ENCODE results near the gene DENND5A. TPM values are rescaled to one million over a fixed set of nuclear protein-coding genes. Genes with fewer than 3 reads are reported as not detected.

The DENND5A gene
- total RNA-seq, 1 experiment from 2014 or later, result 136 TPM

DNA sequence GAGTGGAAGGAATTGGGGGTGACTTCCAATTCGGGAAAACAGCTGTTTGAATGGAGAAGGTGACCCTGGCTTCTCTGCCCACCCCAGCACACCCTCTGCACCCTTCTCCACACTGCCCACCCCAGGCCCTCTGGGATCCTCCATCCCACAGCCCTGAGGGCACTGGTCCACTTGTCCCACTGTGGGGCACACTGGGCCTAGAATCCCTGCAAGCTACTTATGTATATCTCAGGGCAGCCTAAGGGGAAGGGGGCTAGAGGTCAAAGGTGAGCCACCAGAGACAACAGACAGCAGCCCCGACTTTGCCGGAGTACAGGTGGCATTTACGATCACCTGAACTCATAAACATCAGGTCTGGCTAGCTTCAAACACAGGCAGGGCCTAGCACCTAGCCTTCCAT lies 173.1 kb downstream of the DENND5A start:
- Histone ChIP-seq H3K36me3 (ENCODE audit: control insufficient read depth, insufficient read depth, low read length) (no peaks in the 10 kb centered on the region), H3K27me3 (ENCODE audit: control insufficient read depth, insufficient read depth, low read length) (peaks cover 7% of the 10 kb centered on the region; the same call in 1 of the 2 replicates), H3K9me3 (ENCODE audit: control insufficient read depth, insufficient read depth, low read depth, low read length) (no peaks in the 10 kb centered on the region), H3K27ac (ENCODE audit: low read length) (no peak overlapping the region), H3K4me1 (ENCODE audit: control insufficient read depth, insufficient read depth, low read length) (peaks cover 11% of the 10 kb centered on the region; the same call in 1 of the 2 replicates), H3K4me3 (ENCODE audit: low read depth in 2 of 2, low read length in 2 of 2) (peak overlapping the region; percentile 23 to 34)
- no peak for ATAC-seq
- intact Hi-C loops (cut with micrococcal nuclease; ENCODE audit: unreplicated experiment) (no loop called here), in situ Hi-C loops (cut with HindIII; ENCODE audit: low pct_unique_long_range_greater_than_20kb, low sequenced_read_pairs) (no loop called here)
- no peak for DNase-seq (ENCODE audit: low read depth, low spot score)
- no TSS peak for BruUV-seq (replicated peaks)
- ChIA-PET POLR2A (no interaction called here), CTCF (interaction anchor here (1.3 to 2.9 kb wide), 2 partner anchors 38 to 46 kb away, joined by 5 to 18 read pairs; no protein-coding TSS in a partner anchor)
- no peak for TF ChIP-seq TCF7L2 (IDR thresholded peaks at IDR 0.05; ENCODE audit: low read depth, low read length)
- TF ChIP-seq, protein P1, sequence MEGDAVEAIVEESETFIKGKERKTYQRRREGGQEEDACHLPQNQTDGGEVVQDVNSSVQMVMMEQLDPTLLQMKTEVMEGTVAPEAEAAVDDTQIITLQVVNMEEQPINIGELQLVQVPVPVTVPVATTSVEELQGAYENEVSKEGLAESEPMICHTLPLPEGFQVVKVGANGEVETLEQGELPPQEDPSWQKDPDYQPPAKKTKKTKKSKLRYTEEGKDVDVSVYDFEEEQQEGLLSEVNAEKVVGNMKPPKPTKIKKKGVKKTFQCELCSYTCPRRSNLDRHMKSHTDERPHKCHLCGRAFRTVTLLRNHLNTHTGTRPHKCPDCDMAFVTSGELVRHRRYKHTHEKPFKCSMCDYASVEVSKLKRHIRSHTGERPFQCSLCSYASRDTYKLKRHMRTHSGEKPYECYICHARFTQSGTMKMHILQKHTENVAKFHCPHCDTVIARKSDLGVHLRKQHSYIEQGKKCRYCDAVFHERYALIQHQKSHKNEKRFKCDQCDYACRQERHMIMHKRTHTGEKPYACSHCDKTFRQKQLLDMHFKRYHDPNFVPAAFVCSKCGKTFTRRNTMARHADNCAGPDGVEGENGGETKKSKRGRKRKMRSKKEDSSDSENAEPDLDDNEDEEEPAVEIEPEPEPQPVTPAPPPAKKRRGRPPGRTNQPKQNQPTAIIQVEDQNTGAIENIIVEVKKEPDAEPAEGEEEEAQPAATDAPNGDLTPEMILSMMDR (IDR thresholded peaks at IDR 0.05), result no peak

DNA sequence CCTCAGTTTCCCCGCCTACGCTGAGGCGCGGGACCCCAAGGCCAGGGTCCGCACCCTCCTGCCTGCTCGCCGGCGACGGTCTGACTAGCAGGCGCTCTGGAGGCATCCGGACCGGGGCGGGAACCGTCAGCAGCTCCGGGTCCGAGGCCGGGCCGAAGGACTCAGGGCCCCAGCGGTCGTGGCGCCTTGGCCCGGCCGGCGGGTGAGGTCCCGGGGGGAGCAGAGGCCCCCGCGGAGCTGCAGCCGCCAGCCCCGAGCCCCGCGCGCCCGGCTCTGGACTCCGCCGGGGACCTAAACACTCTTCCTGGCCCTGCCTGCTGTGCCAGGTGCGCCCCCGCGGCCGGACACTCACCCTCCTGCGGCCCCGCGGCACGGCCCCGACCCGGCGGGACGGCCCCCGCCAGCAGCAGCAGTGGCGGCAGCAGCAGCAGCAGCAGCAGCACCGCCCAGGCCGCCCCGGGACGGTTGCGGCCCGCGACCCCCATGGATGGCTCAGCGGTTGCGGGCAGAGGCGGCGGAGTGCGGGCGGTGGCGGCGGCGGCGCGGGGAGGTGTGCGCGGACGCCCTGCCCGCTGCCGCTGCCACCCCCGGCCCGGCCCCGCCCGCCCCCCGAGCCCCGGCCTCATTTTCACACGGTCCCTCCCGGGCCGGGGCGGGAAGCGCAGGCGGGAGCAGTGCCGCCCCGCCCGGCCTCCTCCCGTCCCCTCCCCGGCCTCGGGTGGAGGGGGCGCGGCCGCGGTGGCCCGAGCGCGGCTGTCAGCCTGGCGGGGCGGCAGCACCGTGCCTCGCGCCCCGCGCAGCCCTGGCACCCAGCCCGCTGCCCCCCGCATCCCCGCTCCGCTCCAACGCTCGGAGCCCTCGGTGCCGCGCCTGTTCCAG lies 173.9 kb downstream of the DENND5A start, which contains the start of gene SCUBE2:
Gene SCUBE2, minus strand, starts transcription at position 556 of the 879 bp plus-strand sequence. Its CDS starts 71 bp downstream, at position 485.
- CTCF ChIA-PET, result interaction anchor here (0.6 kb wide), 2 partner anchors 24 to 282 kb away, joined by 3 to 17 read pairs; no protein-coding TSS in a partner anchor

More for the DNA sequence above, 173.9 kb downstream of the DENND5A start, which contains the start of gene SCUBE2:
- in situ Hi-C loops (cut with HindIII; ENCODE audit: low pct_unique_long_range_greater_than_20kb, low sequenced_read_pairs) (no loop called here), intact Hi-C loops (cut with micrococcal nuclease; ENCODE audit: unreplicated experiment) (no loop called here)
- POLR2A ChIA-PET, result no interaction called here
- Histone ChIP-seq H3K36me3 (ENCODE audit: control insufficient read depth, insufficient read depth, low read length) (no peaks in the 10 kb centered on the region), H3K27me3 (ENCODE audit: control insufficient read depth, insufficient read depth, low read length) (peaks cover 7% of the 10 kb centered on the region; the same call in 1 of the 2 replicates), H3K9me3 (ENCODE audit: control insufficient read depth, insufficient read depth, low read depth, low read length) (no peaks in the 10 kb centered on the region), H3K4me3 (ENCODE audit: low read depth in 2 of 2, low read length in 2 of 2) (peak within 1 kb of the TSS; percentile 23 to 34), H3K4me1 (ENCODE audit: control insufficient read depth, insufficient read depth, low read length) (peaks cover 11% of the 10 kb centered on the region; the same call in 1 of the 2 replicates), H3K27ac (ENCODE audit: low read length) (no peak within 1 kb of the TSS)
- no peak for TF ChIP-seq POLR2AphosphoS5 (IDR thresholded peaks at IDR 0.05; ENCODE audit: low read depth, low read length)
- TF ChIP-seq, protein P1 (IDR thresholded peaks at IDR 0.05), result no peak
- TF ChIP-seq, protein P2, sequence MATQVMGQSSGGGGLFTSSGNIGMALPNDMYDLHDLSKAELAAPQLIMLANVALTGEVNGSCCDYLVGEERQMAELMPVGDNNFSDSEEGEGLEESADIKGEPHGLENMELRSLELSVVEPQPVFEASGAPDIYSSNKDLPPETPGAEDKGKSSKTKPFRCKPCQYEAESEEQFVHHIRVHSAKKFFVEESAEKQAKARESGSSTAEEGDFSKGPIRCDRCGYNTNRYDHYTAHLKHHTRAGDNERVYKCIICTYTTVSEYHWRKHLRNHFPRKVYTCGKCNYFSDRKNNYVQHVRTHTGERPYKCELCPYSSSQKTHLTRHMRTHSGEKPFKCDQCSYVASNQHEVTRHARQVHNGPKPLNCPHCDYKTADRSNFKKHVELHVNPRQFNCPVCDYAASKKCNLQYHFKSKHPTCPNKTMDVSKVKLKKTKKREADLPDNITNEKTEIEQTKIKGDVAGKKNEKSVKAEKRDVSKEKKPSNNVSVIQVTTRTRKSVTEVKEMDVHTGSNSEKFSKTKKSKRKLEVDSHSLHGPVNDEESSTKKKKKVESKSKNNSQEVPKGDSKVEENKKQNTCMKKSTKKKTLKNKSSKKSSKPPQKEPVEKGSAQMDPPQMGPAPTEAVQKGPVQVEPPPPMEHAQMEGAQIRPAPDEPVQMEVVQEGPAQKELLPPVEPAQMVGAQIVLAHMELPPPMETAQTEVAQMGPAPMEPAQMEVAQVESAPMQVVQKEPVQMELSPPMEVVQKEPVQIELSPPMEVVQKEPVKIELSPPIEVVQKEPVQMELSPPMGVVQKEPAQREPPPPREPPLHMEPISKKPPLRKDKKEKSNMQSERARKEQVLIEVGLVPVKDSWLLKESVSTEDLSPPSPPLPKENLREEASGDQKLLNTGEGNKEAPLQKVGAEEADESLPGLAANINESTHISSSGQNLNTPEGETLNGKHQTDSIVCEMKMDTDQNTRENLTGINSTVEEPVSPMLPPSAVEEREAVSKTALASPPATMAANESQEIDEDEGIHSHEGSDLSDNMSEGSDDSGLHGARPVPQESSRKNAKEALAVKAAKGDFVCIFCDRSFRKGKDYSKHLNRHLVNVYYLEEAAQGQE (IDR thresholded peaks at IDR 0.05; ENCODE audit: insufficient read depth in 1 of 2, low read depth in 2 of 2, low read length in 1 of 2), result no peak
- TF ChIP-seq SIN3A (IDR thresholded peaks at IDR 0.05; ENCODE audit: borderline replicate concordance, insufficient read depth, low read depth, low read length), result no peak
- TF ChIP-seq TCF7L2 (IDR thresholded peaks at IDR 0.05; ENCODE audit: low read depth, low read length), result no peak
- BruUV-seq (replicated peaks), result no TSS peak
- DNase-seq (ENCODE audit: low read depth, low spot score) (no peak), ATAC-seq (peak; percentile 66)

Measured in Panc1 (cell line).